ENCODE measurements around the gene C1orf21. TPM values are rescaled to one million over a fixed set of nuclear protein-coding genes. Genes with fewer than 3 reads are reported as not detected.

The C1orf21 gene
- total RNA-seq, 1 experiment from 2014 or later, result 28.5 TPM

GRCh38 chr1:184479435-184480167 lies 92.8 kb downstream of the C1orf21 start (continued):
- TF ChIP-seq NFE2L1 (CRISPR knock-in tag; IDR thresholded peaks at IDR 0.05), result no peak
- TF ChIP-seq STAT6 (CRISPR knock-in tag; conservative IDR thresholded peaks at IDR 0.05; ENCODE audit: low read depth), result no peak
- TF ChIP-seq ATF1 (CRISPR knock-in tag; IDR thresholded peaks at IDR 0.05), result no peak
- no peak for TF ChIP-seq CREM (CRISPR knock-in tag; IDR thresholded peaks at IDR 0.05)
- TF ChIP-seq ZNF671 (CRISPR knock-in tag; IDR thresholded peaks at IDR 0.05), result no peak
- no peak for TF ChIP-seq TCF7 (CRISPR knock-in tag; IDR thresholded peaks at IDR 0.05; ENCODE audit: low read depth)
- TF ChIP-seq IRF2 (CRISPR knock-in tag; IDR thresholded peaks at IDR 0.05; ENCODE audit: borderline replicate concordance, low read depth), result no peak
- no peak for TF ChIP-seq ZNF317 (CRISPR knock-in tag; IDR thresholded peaks at IDR 0.05; ENCODE audit: borderline replicate concordance, low read depth)
- TF ChIP-seq E2F5 (CRISPR knock-in tag; IDR thresholded peaks at IDR 0.05), result no peak
- no peak for TF ChIP-seq E2F4 (CRISPR knock-in tag; IDR thresholded peaks at IDR 0.05; ENCODE audit: borderline replicate concordance, low read depth)
- TF ChIP-seq KAT7 (CRISPR knock-in tag; IDR thresholded peaks at IDR 0.05; ENCODE audit: borderline replicate concordance), result no peak
- no peak for TF ChIP-seq ATF3 (CRISPR knock-in tag; conservative IDR thresholded peaks at IDR 0.05)
- no peak for TF ChIP-seq SMAD4 (CRISPR knock-in tag; IDR thresholded peaks at IDR 0.05)
- TF ChIP-seq ZNF416 (CRISPR knock-in tag; IDR thresholded peaks at IDR 0.05), result no peak

- Mint-ChIP-seq H3K4me3 (peak overlapping the region; percentile 32), H3K27me3 (ENCODE audit: low read depth) (no peaks in the 10 kb centered on the region), H3K36me3 (peaks cover 7% of the 10 kb centered on the region; the same call in 1 of the 2 replicates), H3K9me3 (no peaks in the 10 kb centered on the region), H3K4me1 (peaks cover 57% of the 10 kb centered on the region), H3K27ac (peak overlapping the region; percentile 99)
- POLR2A ChIA-PET, result interaction anchor here (1.1 to 1.6 kb wide), 2 partner anchors 17 to 94 kb away, joined by 4 to 6 read pairs; partner anchors contain the start of gene C1orf21
- DNase-seq (ENCODE audit: low spot score) (peak; percentile 46), ATAC-seq (peak; percentile 86)
- TF ChIP-seq ZNF423 (CRISPR knock-in tag; IDR thresholded peaks at IDR 0.05) (peak; percentile 45; the same call in 1 of the 2 replicates), FOXK1 (CRISPR knock-in tag; IDR thresholded peaks at IDR 0.05) (0 out of 2 replicates have a peak, but pooled peaks have one; percentile 32), ZNF232 (CRISPR knock-in tag; IDR thresholded peaks at IDR 0.05) (0 out of 2 replicates have a peak, but pooled peaks have one; percentile 22), JUN (CRISPR knock-in tag; IDR thresholded peaks at IDR 0.05) (no peak), SP1 (CRISPR knock-in tag; conservative IDR thresholded peaks at IDR 0.05) (peak; percentile 36; the same call in 1 of the 2 replicates)
- CTCF ChIA-PET, result interaction anchor here (0.6 to 1.3 kb wide), 6 partner anchors 10 to 183 kb away, joined by 3 to 10 read pairs (median 4); no protein-coding TSS in a partner anchor
Measured at GRCh38 chr1:184480736-184481135, 93.9 kb downstream of the C1orf21 start.

All from WTC11 (cell line).